ENCODE measurements around the gene RNF225.

DNA sequence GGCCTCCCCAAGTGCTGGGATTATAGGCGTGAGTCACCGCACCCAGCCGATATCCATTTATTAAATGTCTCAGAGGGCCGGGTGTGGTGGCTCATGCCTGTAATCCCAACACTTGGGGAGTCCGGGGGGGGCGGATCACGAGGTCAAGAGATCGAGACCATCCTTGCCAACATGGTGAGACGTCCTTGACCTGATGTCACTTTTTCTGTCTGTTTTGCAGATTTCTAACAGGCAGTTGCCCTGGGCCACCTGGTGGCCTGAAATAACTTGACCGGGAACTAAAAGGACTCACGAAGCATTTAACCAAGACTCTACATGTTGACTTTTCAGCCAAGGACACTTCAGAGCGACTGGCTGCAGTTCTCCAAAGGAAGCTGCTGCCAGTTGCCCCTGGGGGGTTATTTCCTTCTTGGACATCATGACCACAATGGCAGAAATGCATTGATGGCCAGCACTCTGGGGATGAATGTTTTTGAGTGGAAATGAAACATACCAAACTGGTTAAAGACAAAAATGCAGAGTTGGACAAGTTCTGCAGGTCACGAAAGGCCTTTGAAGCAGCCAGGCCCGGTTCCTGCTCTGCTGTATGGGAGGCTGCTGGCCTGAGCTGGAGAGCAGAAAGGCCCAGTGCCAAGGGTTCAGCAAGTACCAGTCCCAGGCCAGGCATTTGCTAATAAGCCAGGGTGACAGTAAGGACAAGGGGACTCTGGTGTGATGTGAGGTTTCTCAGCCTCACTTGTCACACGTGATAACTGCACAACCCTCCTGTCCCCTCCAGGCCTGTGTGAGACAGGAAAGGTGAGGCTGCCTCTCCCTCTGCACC is 22.9 kb upstream of the RNF225 start:
- TF ChIP-seq, protein P1, sequence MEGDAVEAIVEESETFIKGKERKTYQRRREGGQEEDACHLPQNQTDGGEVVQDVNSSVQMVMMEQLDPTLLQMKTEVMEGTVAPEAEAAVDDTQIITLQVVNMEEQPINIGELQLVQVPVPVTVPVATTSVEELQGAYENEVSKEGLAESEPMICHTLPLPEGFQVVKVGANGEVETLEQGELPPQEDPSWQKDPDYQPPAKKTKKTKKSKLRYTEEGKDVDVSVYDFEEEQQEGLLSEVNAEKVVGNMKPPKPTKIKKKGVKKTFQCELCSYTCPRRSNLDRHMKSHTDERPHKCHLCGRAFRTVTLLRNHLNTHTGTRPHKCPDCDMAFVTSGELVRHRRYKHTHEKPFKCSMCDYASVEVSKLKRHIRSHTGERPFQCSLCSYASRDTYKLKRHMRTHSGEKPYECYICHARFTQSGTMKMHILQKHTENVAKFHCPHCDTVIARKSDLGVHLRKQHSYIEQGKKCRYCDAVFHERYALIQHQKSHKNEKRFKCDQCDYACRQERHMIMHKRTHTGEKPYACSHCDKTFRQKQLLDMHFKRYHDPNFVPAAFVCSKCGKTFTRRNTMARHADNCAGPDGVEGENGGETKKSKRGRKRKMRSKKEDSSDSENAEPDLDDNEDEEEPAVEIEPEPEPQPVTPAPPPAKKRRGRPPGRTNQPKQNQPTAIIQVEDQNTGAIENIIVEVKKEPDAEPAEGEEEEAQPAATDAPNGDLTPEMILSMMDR (IDR thresholded peaks at IDR 0.05; ENCODE audit: insufficient read depth, low read depth, low read length), result no peak
- no peak for TF ChIP-seq EZH2 (IDR thresholded peaks at IDR 0.05; ENCODE audit: insufficient read depth, low read length)
